ENCODE results near the gene MEIOC.
"Not testable (repeated sequence)": the region's sequence is repeated elsewhere in the genome, so short reads cannot be mapped to it uniquely, and the experiment has no call there.

Gene MEIOC

DNA sequence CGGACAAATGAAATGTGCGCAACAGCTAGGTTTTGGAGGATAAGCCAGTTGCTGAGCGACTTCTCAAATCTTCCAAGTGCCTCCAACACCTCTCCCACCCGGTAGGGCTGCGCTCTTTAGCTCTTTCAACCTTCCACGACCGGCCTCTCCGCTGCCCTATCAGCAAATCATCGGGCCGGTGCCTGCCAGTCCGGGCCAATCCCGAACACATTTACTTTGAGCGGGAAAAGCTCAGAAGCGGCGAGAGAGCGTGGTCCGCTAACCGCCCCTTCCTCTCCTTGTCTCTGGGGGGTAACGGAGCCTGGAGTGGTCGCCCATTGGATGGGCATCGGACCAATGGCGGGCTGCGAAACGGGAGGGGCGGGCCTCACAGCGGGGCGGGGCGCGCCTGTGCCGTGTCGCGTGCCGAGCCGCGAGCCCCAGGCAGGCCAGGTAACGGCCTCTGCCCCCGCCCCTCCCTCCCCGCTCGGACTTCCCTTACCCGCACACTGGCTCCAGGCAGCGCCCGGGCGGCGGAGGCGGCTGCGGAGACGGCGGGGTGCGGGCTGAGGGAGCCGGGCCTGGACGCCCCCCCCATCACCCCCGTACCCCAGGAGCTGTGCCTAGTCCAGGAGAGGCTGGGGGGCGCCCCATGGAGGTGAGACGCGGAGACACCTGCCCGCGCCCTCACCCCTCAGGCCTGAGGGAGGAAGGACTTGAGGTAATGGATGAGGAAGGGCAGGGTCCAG is at the start of gene MEIOC:
Gene MEIOC, plus strand, starts transcription at position 486 of the 728 bp plus-strand sequence. Its CDS starts 146 bp downstream, at position 632.
- no peak for DNase-seq (ENCODE audit: low read depth in 2 of 2)

DNA sequence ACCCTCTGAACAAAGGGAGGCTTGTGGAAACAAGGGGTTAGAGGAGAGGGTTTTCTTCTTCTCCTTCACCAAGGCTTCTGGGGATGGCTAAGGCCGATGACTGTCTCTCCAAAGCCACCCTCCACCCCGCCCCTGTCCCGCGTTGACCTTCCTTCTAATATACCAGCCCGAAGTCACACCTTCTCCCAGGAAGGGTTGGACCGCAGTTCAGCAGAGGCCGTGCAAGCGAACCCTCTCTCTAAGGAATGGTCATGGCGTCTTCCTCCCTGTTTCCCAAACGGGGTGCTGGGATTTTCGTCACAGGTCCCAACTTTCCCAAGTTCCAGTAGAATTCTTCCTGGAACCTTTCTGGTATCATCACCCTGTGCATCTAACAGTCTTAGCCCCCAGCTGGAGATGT is 49.6 kb upstream of the MEIOC start:
- DNase-seq (ENCODE audit: low read depth in 2 of 2) = no peak

DNA sequence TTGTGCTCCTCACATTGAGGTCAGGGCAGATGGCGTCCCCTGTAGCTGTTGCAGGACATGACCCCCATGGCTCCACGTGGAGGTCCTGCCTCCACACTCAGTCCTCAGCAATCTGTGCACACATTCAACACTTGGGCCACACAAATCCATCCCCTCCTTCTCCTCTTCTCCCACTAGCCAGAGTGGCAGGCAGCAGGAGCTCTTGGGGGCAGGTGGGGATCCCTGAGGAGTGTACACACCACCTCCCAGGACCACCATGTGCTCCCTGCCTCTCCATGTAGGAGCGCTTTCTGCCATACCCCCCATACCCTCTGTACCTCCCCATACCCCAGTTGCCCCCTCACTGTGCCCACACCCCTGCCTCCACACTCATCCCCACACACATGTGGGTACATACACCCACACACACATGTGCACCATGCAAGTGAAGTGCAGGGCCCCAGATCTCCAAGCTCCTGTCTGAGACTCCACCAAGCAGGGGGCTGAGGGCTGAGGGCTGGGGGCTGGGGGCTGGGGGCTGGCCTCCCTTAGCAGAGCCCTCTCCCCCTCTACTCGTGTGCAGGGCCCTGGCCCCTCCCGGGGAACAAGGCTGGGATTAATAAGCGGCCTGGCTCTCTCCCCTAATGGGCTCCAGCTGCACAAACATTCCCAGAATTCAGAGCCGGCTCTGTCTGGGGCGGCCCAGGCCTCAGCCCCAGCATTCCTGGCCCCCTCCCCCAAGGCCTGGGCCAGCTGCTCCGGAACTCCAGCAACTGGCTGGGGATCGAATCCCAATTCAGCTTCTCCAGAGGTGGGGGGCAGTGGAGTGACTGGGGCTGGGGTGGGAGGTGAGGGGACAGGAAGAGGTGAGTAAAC is 48.2 kb upstream of the MEIOC start:
- DNase-seq (ENCODE audit: low read depth in 2 of 2) = no peak

- no peak for DNase-seq (ENCODE audit: low read depth in 2 of 2)
Measured at GRCh38 chr17:44608727-44609435, 47.4 kb upstream of the MEIOC start.

GRCh38 chr17:44610331-44610730 is 45.9 kb upstream of the MEIOC start:
- DNase-seq (ENCODE audit: low read depth in 2 of 2) = no peak

DNA sequence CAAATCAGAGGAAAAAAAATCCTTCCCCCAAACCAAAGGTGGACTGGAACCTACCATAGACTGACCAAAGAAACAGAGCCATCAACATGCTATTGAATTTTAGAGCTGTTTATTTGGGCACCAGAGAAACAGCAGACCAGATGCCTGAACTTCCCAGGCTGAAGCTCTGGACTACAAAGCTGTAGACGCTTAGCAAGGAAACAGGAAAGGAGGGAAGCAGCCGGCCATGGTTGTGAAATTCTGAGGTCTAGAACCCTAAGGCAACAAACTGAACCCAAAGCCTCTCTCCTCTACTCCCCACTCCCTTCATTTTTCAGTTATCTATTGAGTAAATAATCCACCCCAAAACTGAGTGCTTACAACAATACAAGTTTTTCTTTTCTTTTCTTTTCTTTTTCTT is 45.4 kb upstream of the MEIOC start:
- DNase-seq (ENCODE audit: low read depth in 2 of 2) = no peak

DNA sequence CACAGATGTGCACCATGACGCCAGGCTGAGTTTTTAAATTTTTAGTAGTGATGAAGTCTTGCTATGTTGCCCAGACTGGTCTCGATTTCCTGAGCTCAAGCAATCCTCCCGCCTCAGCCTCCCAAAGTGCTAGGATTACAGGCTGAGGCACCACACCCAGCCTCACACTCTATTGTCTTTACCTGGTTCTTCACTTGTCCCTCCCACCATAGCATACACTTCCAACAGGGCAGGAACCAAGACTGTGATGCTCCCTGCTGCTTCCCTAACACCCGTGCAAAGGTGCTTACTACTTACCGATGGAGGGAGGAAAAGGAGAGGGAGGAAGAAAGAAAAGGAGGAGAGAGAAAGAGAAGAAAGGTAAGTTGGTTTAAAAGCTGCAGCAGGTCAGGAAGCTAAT is 41.4 kb upstream of the MEIOC start:
- no peak for DNase-seq (ENCODE audit: low read depth in 2 of 2)

GRCh38 chr17:44618652-44619051 is 37.6 kb upstream of the MEIOC start:
- not testable (repeated sequence) for DNase-seq (ENCODE audit: low read depth in 2 of 2)

GRCh38 chr17:44623070-44623725 is 33.1 kb upstream of the MEIOC start:
- DNase-seq (ENCODE audit: low read depth in 2 of 2) = no peak

- DNase-seq (ENCODE audit: low read depth in 2 of 2) = no peak
Measured at GRCh38 chr17:44627513-44628242, 28.6 kb upstream of the MEIOC start.

- DNase-seq (ENCODE audit: low read depth in 2 of 2) = no peak
Measured at GRCh38 chr17:44628243-44629188, 27.8 kb upstream of the MEIOC start.

DNA sequence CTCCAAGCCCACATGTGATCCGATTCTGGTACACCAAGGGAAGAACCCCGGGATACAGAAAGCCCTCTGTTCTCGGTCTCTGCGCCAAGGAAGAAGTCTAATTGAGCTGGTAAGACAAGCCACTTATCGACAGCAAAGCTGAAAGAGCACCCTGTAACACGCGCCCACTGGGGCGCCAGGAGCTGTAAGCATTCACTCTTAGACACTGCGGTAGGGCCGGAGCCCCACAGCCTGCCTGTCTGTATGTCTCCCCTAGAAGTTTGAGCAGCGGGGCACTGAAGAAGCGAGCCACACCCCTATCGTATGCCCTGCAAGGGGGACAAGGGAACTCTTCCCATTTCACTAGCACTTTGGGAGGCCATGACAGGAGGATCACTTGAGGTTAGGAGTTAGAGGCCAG is 27.0 kb upstream of the MEIOC start:
- DNase-seq (ENCODE audit: low read depth in 2 of 2) = no peak

DNA sequence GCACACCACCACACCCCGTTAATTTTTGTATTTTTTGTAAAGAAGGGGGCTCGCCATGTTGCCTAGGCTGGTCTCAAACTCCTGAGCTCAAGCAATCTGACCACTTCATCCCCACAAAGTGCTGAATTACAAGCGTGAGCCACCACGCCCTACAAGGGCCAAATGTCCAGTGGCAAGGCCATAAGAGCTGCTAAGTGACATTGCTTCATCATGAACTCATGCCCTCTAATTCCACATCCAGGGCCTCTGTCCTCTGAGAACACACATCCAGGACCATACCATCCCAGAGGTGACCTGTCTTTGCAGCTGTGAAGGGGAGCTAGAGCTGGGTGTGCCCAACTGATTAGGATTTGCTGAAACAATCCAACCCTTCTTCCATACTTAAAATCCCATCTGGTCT is 25.6 kb upstream of the MEIOC start:
- DNase-seq (ENCODE audit: low read depth in 2 of 2) = no peak

GRCh38 chr17:44633998-44634397 is 22.3 kb upstream of the MEIOC start:
- no peak for DNase-seq (ENCODE audit: low read depth in 2 of 2)

DNA sequence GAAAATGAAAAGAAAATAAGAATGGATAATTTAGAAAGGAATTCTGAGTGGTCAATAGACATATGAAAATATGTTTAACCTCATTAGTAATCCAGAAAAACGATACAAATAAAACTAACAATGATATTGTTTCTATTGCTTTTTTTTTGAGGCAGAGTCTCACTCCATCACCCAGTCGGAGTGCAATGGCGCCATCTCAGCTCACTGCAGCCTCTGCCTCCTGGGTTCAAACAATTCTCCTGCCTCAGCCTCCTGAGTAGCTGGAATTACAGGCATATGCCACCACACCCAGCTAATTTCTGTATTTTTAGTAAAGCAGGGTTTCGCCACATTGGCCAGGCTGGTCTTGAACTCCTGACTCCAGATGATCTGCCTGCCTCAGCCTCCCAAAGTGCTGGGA is 21.9 kb upstream of the MEIOC start:
- DNase-seq (ENCODE audit: low read depth in 2 of 2) = not testable (repeated sequence)

DNA sequence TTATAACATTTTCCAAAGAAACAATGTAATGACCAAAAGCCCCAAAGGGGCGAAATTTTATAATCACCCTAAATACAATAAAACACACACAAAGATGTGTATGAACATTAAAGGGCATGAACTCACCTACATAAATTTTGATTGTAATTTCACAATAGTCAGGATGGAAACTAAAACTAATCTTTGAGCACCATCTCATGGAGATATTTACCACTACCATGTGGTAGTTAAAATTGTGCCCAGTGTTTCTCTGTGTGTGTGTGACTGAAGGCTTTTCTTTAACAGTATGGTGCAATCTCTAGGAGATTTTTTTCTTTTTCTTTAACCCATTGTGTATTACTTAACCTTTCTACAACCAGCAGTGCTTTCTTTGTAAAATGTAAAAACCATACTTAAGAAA is 19.7 kb upstream of the MEIOC start:
- no peak for DNase-seq (ENCODE audit: low read depth in 2 of 2)

GRCh38 chr17:44637066-44637465 is 19.2 kb upstream of the MEIOC start:
- DNase-seq (ENCODE audit: low read depth in 2 of 2) = no peak

DNA sequence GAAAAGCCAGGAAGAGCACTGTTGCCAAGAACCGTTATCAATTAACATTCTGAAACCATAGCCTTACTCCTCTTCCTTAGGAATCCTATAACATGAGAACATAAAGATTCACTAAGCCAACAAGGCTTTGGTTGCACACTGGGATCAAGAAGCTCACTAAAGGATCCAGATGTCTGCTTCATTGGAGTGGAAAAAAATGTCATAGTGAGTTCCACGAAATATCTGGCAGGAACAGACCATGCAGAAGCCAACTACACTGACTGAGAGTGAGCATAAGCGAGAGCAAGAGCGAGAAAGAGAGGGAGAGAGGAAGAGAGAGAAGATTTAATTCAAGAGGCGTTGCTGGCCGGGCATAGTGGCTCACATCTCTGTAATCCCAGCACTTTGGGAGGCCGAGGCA is 13.4 kb upstream of the MEIOC start:
- no peak for DNase-seq (ENCODE audit: low read depth in 2 of 2)

DNA sequence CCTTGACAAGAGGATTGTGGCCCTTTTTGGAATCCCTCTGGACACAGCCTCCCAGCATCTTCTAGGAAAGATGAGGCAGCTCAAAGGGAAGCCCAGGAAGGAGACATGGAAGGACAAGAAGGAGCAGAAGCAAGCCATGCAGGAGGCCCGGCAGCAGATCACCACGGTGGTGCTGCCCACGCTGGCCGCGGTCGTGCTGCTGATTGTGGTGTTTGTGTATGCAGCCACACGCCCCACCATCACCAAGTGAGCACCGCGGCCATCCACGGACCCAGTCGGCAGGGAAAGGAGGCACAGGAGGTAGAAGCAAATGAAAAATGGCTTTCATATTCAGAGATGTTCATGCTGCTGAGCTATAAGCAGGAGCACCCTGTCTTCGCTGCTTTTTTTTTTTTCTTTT is 10.9 kb upstream of the MEIOC start:
- DNase-seq (ENCODE audit: low read depth in 2 of 2) = no peak

- DNase-seq (ENCODE audit: low read depth in 2 of 2) = no peak
Measured at GRCh38 chr17:44646280-44646679, 10.0 kb upstream of the MEIOC start.
